ENCODE measurements around the gene CYP4X1. TPM values are rescaled to one million over a fixed set of nuclear protein-coding genes. Genes with fewer than 3 reads are reported as not detected.
"Not testable (repeated sequence)": the region's sequence is repeated elsewhere in the genome, so short reads cannot be mapped to it uniquely, and the experiment has no call there.

The CYP4X1 gene
- total RNA-seq, 4 donors from 2014 or later = 3.1 to 14.8 (median 12.1) TPM

GRCh38 chr1:46996659-46997281 is 26.7 kb upstream of the CYP4X1 start:
- intact Hi-C loops (cut with DNase I; ENCODE audit: low total_unique reads) = no loop called here
- TF ChIP-seq CTCF (IDR thresholded peaks at IDR 0.05) = no peak
- TF ChIP-seq POLR2A (IDR thresholded peaks at IDR 0.05) = no peak

GRCh38 chr1:47002211-47002610 is 21.3 kb upstream of the CYP4X1 start:
- 30 to 34% methylated on average over 1 of the region's 1 CpG for WGBS, 2 donors
- intact Hi-C loops (cut with DNase I; ENCODE audit: low total_unique reads) = no loop called here
- no peak for TF ChIP-seq POLR2A (IDR thresholded peaks at IDR 0.05)
- no peak for TF ChIP-seq CTCF (IDR thresholded peaks at IDR 0.05)
- H3K4me3 ChIP-seq (ENCODE audit: low read depth, poor library complexity, severe bottlenecking) = no peak overlapping the region
- DNase-seq (ENCODE audit: low spot score in 2 of 2) = no peak

More at GRCh38 chr1:46996659-46997281, 26.7 kb upstream of the CYP4X1 start:
- WGBS, 2 donors = 40% methylated on average over 3 of the region's 3 CpGs
- H3K4me3 ChIP-seq (ENCODE audit: low read depth, poor library complexity, severe bottlenecking) = no peak overlapping the region
- no peak for DNase-seq (ENCODE audit: low spot score in 2 of 2)

GRCh38 chr1:47003896-47004403 is 19.5 kb upstream of the CYP4X1 start:
- no peak overlapping the region for H3K4me3 ChIP-seq (ENCODE audit: low read depth, poor library complexity, severe bottlenecking)
- WGBS, 2 donors = 69 to 71% methylated on average over 5 of the region's 5 CpGs
- intact Hi-C loops (cut with DNase I; ENCODE audit: low total_unique reads) = no loop called here
- no peak for DNase-seq (ENCODE audit: low spot score in 2 of 2)
- TF ChIP-seq POLR2A (IDR thresholded peaks at IDR 0.05) (no peak), CTCF (IDR thresholded peaks at IDR 0.05) (no peak)

- intact Hi-C loops (cut with DNase I; ENCODE audit: low total_unique reads); H3K4me3 ChIP-seq (ENCODE audit: low read depth, poor library complexity, severe bottlenecking); DNase-seq (ENCODE audit: low spot score in 2 of 2): not testable (repeated sequence)
- 83 to 88% methylated on average over 9 of the region's 9 CpGs for WGBS, 2 donors
Measured at GRCh38 chr1:47006437-47006836, 17.0 kb upstream of the CYP4X1 start.

- 54 to 65% methylated on average over 2 of the region's 2 CpGs for WGBS, 2 donors
- no peak overlapping the region for H3K4me3 ChIP-seq (ENCODE audit: low read depth, poor library complexity, severe bottlenecking)
- no peak for DNase-seq (ENCODE audit: low spot score in 2 of 2)
- TF ChIP-seq POLR2A (IDR thresholded peaks at IDR 0.05) (no peak), CTCF (IDR thresholded peaks at IDR 0.05) (no peak)
- intact Hi-C loops (cut with DNase I; ENCODE audit: low total_unique reads) = no loop called here
Measured at GRCh38 chr1:47013293-47013692, 10.2 kb upstream of the CYP4X1 start.

GRCh38 chr1:47021070-47021469 is 2.4 kb upstream of the CYP4X1 start:
- TF ChIP-seq POLR2A (IDR thresholded peaks at IDR 0.05) (no peak), CTCF (IDR thresholded peaks at IDR 0.05) (no peak)
- H3K4me3 ChIP-seq (ENCODE audit: low read depth, poor library complexity, severe bottlenecking) = no peak overlapping the region
- 72 to 73% methylated on average over 2 of the region's 2 CpGs for WGBS, 2 donors
- intact Hi-C loops (cut with DNase I; ENCODE audit: low total_unique reads) = no loop called here
- no peak for DNase-seq (ENCODE audit: low spot score in 2 of 2)
